ENCODE results near the gene THAP7. TPM values are rescaled to one million over a fixed set of nuclear protein-coding genes. Genes with fewer than 3 reads are reported as not detected.

Gene THAP7
- total RNA-seq, 1 donor: 21.8 TPM

DNA sequence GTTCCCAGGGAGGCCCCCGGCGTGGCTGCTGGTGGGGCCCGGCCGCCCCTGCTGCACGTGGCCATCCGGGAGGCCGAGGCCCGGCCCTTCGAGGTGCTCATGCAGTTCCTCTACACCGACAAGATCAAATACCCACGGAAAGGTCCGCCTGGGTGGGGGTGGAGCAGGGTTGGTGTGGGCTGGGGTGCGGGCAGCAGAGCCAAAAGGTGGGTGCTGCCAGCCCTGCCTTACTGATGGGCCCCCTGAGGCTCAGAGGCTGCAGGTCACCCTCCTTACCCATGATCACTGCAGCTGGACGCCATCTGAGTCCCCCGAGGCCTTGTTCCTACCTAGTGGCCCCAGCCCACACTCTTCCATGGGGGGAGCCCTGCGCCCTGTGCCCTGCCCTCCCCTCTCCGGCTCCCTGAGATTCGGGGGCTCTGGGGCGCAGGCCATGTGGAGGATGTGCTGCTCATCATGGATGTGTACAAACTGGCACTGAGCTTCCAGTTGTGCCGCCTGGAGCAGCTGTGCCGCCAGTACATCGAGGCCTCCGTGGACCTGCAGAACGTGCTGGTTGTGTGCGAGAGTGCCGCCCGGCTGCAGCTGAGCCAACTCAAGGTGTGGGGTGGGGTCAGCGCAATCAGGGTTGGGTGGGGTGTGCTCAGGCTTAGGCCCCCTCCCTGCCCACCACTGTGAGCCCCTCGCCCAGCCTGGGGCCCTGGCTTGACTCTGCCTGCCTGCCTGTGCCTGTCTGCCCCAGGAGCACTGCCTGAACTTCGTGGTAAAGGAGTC is 7.6 kb downstream of the THAP7 start:
- DNase-seq (ENCODE audit: low read depth): no peak
- H3K4me3 ChIP-seq (ENCODE audit: low read depth, low read length): no peak overlapping the region
- TF ChIP-seq, protein P1, sequence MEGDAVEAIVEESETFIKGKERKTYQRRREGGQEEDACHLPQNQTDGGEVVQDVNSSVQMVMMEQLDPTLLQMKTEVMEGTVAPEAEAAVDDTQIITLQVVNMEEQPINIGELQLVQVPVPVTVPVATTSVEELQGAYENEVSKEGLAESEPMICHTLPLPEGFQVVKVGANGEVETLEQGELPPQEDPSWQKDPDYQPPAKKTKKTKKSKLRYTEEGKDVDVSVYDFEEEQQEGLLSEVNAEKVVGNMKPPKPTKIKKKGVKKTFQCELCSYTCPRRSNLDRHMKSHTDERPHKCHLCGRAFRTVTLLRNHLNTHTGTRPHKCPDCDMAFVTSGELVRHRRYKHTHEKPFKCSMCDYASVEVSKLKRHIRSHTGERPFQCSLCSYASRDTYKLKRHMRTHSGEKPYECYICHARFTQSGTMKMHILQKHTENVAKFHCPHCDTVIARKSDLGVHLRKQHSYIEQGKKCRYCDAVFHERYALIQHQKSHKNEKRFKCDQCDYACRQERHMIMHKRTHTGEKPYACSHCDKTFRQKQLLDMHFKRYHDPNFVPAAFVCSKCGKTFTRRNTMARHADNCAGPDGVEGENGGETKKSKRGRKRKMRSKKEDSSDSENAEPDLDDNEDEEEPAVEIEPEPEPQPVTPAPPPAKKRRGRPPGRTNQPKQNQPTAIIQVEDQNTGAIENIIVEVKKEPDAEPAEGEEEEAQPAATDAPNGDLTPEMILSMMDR (IDR thresholded peaks at IDR 0.05; ENCODE audit: insufficient read depth, low read length): no peak

GRCh38 chr22:20993304-20994127 is 8.4 kb downstream of the THAP7 start:
- no peak overlapping the region for H3K4me3 ChIP-seq (ENCODE audit: low read depth, low read length)
- no peak for DNase-seq (ENCODE audit: low read depth)
- TF ChIP-seq, protein P1 (IDR thresholded peaks at IDR 0.05; ENCODE audit: insufficient read depth, low read length): no peak

GRCh38 chr22:20992456-20993303 is 9.2 kb downstream of the THAP7 start:
- DNase-seq (ENCODE audit: low read depth): no peak
- TF ChIP-seq, protein P1 (IDR thresholded peaks at IDR 0.05; ENCODE audit: insufficient read depth, low read length): no peak
- no peak overlapping the region for H3K4me3 ChIP-seq (ENCODE audit: low read depth, low read length)

DNA sequence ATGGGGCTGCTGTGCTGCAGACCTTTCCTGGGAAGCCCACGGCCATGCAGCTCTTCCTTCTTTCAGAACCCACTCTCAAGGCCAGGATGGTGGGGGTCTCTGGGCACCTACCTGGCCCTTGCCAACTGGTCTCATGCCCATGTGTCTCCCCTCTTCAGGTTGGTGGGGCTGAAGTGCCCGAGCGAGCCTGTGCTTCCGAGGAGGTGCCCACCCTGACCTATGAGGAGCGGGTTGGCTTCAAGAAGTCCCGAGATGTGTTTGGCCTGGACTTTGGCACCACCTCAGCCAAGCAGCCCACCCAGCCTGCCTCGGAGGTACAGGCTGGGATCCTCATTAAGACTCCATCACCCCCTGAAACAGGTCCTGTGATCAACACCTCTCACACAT is 9.9 kb downstream of the THAP7 start:
- H3K4me3 ChIP-seq (ENCODE audit: low read depth, low read length): no peak overlapping the region
- TF ChIP-seq, protein P1 (IDR thresholded peaks at IDR 0.05; ENCODE audit: insufficient read depth, low read length): no peak
- no peak for DNase-seq (ENCODE audit: low read depth)

DNA sequence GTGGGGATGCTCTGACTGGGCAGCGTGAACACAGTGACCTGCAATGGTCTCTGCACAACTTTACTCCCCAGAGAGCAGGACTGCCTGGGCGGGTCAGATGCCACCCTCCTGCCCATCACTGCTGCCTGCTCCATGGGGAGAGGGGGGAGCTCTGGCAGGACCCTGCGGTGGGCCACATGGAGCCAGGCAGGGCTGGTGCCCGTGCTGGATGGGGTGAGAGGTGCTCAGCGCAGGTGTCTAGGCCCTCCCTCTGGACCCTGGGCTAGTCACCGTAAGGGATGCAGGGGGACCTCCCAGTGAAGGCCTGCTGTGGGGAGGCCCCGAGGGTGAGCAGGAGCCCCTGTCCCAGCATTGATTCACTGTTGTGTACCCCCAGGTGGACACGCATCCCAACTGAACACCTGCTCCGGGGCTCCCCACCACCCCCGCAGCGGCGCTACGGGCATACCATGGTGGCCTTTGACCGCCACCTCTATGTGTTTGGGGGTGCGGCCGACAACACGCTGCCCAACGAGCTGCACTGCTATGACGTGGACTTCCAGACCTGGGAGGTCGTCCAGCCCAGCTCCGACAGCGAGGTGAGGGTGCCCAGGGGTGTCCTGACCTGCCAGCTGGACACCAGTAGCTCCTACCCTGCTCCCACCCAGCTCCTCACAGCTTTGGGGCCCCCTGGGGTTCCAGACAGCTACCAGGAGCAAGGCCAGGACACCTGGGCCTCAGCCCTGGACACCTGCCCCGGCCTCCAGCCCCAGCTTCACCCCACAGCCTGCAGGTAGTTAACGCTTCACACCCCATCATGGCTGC is 10.5 kb downstream of the THAP7 start:
- TF ChIP-seq, protein P1 (IDR thresholded peaks at IDR 0.05; ENCODE audit: insufficient read depth, low read length): no peak
- no peak for DNase-seq (ENCODE audit: low read depth)
- H3K4me3 ChIP-seq (ENCODE audit: low read depth, low read length): no peak overlapping the region

Data from fibroblast of the aortic adventitia (primary cell).